PC-3 (cell line): ENCODE results near the gene FSD1. TPM values are rescaled to one million over a fixed set of nuclear protein-coding genes. Genes with fewer than 3 reads are reported as not detected.
"Not testable (repeated sequence)": the region's sequence is repeated elsewhere in the genome, so short reads cannot be mapped to it uniquely, and the experiment has no call there.

Experiments
- ATAC-seq: fragments of 200-7000 bp; cut with Tn5 transposase; 2 replicates; pipeline ENCODE4 v1.9.1; 2020; ENCODE audit warnings: mild to moderate bottlenecking, moderate library complexity
- BruUV-seq: library from RNA; stranded (reverse); fragments of 400-500 nt; replicated peaks from 2 replicates; lab custom pipeline; 2021; lab: Mats Ljungman, UMichigan
- CTCF ChIA-PET: fragments of 300-600 bp; sonication (Branson Sonifier 250); formaldehyde crosslinking; loops from one replicate; lab custom pipeline; 2022; ENCODE audit warnings: antibody characterized with exemption; lab: Charles Lee
- POLR2A ChIA-PET: fragments of 300-600 bp; sonication (Branson Sonifier 250); formaldehyde crosslinking; loops from one replicate; lab custom pipeline; 2022; ENCODE audit warnings: antibody characterized with exemption; ENCODE audit not compliant: unreplicated experiment; lab: Charles Lee
- DNase-seq: peaks from one replicate; pipeline ENCODE4 v3.0.0-alpha.2; 2015
- H2AFZ ChIP-seq: fragments of 300-600 bp; sonication (generic); 2 replicates; pipeline ENCODE4 v1.6.0; 2016; ENCODE audit warnings: antibody characterized with exemption, low read length
- H3F3A ChIP-seq: fragments of 300-600 bp; sonication (generic); one replicate; pipeline ENCODE4 v1.6.0; 2017; ENCODE audit warnings: antibody characterized with exemption, low read length, control low read depth, mild to moderate bottlenecking; ENCODE audit not compliant: unreplicated experiment
- H3K27ac ChIP-seq: fragments of 300-600 bp; sonication (generic); 2 replicates; pipeline ENCODE4 v1.5.1; 2016; ENCODE audit warnings: mild to moderate bottlenecking, low read length
- H3K27me3 ChIP-seq: fragments of 300-600 bp; sonication (generic); 2 replicates; pipeline ENCODE4 v1.6.1; 2016; ENCODE audit warnings: low read length, mixed read lengths
- H3K36me3 ChIP-seq: fragments of 300-600 bp; sonication (generic); 2 replicates; pipeline ENCODE4 v1.6.1; 2016; ENCODE audit warnings: low read depth, mixed run types, low read length, mixed read lengths
- H3K4me1 ChIP-seq: fragments of 300-600 bp; sonication (generic); 2 replicates; pipeline ENCODE4 v1.5.1; 2016; ENCODE audit warnings: low read length; ENCODE audit not compliant: insufficient read depth
- H3K4me2 ChIP-seq: fragments of 300-600 bp; sonication (generic); 2 replicates; pipeline ENCODE4 v1.6.0; 2016; ENCODE audit warnings: low read length
- H3K4me3 ChIP-seq: fragments of 300-600 bp; sonication (generic); 2 replicates; pipeline ENCODE4 v1.5.1; 2016; ENCODE audit warnings: mild to moderate bottlenecking, low read length, mixed read lengths
- H3K79me2 ChIP-seq: fragments of 300-600 bp; sonication (generic); 2 replicates; pipeline ENCODE4 v1.6.1; 2017; ENCODE audit warnings: low read length, mixed read lengths
- H3K9ac ChIP-seq: fragments of 300-600 bp; sonication (generic); 2 replicates; pipeline ENCODE4 v1.6.0; 2016; ENCODE audit warnings: mild to moderate bottlenecking, low read length
- H3K9me2 ChIP-seq: fragments of 300-600 bp; sonication (generic); replicated peaks from 2 replicates; pipeline ENCODE4 v1.6.1; 2016; ENCODE audit warnings: mixed run types, low read length, mixed read lengths
- H3K9me3 ChIP-seq: fragments of 300-600 bp; sonication (generic); 2 replicates; pipeline ENCODE4 v1.6.1; 2016; ENCODE audit warnings: low read length, mixed read lengths
- H4K20me1 ChIP-seq: fragments of 300-600 bp; sonication (generic); 2 replicates; pipeline ENCODE4 v1.6.1; 2016; ENCODE audit warnings: low read length, mixed read lengths
- CTCF ChIP-seq: fragments of 300-600 bp; sonication (generic); conservative IDR thresholded peaks from 2 replicates; pipeline ENCODE4 v1.5.1; 2017; ENCODE audit warnings: antibody characterized with exemption, low read depth, mild to moderate bottlenecking, low read length
- EZH2 ChIP-seq: fragments of 300-600 bp; sonication (generic); IDR thresholded peaks from one replicate; pipeline ENCODE4 v1.6.1; 2017; ENCODE audit warnings: antibody characterized with exemption, mild to moderate bottlenecking, low read length; ENCODE audit not compliant: unreplicated experiment
- EZH2phosphoT487 ChIP-seq: fragments of 300-600 bp; sonication (generic); IDR thresholded peaks from 2 replicates; pipeline ENCODE4 v1.6.1; 2018; ENCODE audit warnings: mild to moderate bottlenecking, antibody characterized with exemption, low read length, borderline replicate concordance
- intact Hi-C: fragments of 100-400 bp; cut with micrococcal nuclease; formaldehyde crosslinking; loops from 2 replicates; pipeline ENCODE4 v1.9.0; 2023
- total RNA-seq: library from RNA; depleted of rRNA; stranded (reverse); fragments of >200 nt; gene quantifications from 2 replicates; pipeline ENCODE4 v1.2.3, GENCODE V29; 2014

The FSD1 gene
- total RNA-seq, 1 experiment from 2014 or later = 8.7 TPM

DNA sequence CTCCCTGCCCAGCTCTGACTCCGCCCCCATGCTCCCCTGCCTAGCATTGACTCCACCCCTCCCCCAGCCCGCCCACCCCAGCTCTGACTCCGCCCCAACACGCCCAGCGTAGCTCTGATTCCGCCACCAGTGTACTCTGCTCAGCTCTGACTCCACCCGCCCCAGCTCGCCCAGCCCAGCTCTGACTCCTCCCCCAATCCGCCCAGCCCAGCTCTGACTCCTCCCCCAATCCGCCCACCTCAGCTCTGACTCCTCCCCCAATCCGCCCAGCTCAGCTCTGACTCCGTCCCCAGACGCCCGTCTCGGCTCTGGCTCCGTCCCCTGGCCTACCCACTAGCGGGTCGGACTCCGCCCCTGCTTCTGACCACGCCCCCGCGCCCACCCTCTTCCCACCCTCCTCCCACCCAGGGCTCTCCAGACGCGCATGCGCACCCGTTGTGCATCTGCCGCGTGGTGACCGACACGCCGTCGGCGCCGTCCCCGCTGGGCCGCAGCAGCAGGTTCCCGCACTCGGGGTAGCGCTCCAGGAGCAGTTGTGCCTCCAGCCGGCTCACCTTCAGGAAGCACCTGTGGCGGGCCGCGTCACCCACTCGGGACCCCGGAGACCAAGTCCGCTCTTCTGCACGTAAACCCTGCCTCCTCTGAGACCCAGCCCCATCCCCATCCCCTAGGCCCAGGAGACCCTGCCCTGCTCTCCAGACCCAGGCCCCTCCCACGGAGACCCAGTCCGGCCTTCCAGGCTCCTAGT, 24.0 kb downstream of the FSD1 start:
- POLR2A ChIA-PET = no interaction called here
- Histone ChIP-seq H4K20me1 (no peaks in the 10 kb centered on the region), H3K4me2 (no peak overlapping the region), H3K27me3 (no peaks in the 10 kb centered on the region), H3K4me3 (no peak overlapping the region), H2AFZ (no peak overlapping the region), H3F3A (no peaks in the 10 kb centered on the region), H3K9me2 (no peaks in the 10 kb centered on the region), H3K9ac (no peak overlapping the region), H3K27ac (no peak overlapping the region), H3K9me3 (no peaks in the 10 kb centered on the region), H3K36me3 (no peaks in the 10 kb centered on the region), H3K4me1 (no peaks in the 10 kb centered on the region), H3K79me2 (no peaks in the 10 kb centered on the region)
- CTCF ChIA-PET = no interaction called here
- intact Hi-C loops = no loop called here
- ATAC-seq (0 out of 2 replicates have a peak, but pooled peaks have one; percentile 13), DNase-seq (no peak)
- no TSS peak for BruUV-seq
- TF ChIP-seq EZH2 (no peak), EZH2phosphoT487 (no peak), CTCF (no peak)

DNA sequence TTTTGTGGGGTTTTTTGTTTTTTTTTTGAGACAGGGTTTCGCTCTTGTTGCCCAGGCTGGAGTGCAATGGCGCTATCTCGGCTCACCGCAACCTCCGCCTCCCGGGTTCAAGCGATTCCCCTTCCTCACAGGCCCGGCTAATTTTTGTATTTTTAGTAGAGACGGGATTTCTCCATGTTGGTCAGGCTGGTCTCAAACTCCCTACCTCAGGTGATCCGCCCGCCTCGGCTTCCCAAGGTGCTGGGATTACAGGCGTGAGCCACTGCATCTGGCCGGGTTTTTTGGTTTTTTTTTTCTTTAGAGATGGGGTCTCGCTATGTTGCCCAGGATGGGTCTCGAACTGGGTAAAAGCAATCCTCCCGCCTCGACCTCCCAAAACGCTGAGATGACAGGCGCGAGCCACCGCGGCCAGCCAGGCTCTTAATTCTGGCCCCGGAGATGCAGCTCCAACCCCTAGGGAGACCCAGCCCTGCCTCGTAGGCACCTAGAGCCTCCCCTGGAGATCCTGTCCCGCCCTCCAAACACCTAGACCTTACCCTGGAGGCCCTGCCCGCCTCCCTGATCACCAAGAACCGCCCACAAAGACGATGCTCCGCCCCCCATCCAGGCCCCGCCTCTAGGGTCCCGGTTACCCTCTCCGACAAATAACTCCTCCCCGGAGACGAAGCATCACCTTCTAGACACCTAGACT, 24.7 kb downstream of the FSD1 start:
- DNase-seq, intact Hi-C loops, BruUV-seq, H3K9ac ChIP-seq, H3K36me3 ChIP-seq, CTCF ChIA-PET, H3K9me3 ChIP-seq, H3K27me3 ChIP-seq, H3K27ac ChIP-seq, H3K4me2 ChIP-seq, POLR2A ChIA-PET, H4K20me1 ChIP-seq, H3K9me2 ChIP-seq, H3F3A ChIP-seq, H3K4me1 ChIP-seq, ATAC-seq, H2AFZ ChIP-seq, H3K4me3 ChIP-seq, H3K79me2 ChIP-seq: not testable (repeated sequence)

- CTCF ChIA-PET = no interaction called here
- no peaks in the 10 kb centered on the region for H3K79me2 ChIP-seq
- no peak for DNase-seq
- H3K27me3 ChIP-seq = no peaks in the 10 kb centered on the region
- TF ChIP-seq CTCF (no peak), EZH2 (no peak), EZH2phosphoT487 (no peak)
- no peak overlapping the region for H3K4me3 ChIP-seq
- no peaks in the 10 kb centered on the region for H3K4me1 ChIP-seq
- H3K9ac ChIP-seq = no peak overlapping the region
- BruUV-seq = no TSS peak
- intact Hi-C loops = no loop called here
- no peak for ATAC-seq
- no peak overlapping the region for H3K27ac ChIP-seq
- H3K9me3 ChIP-seq = no peaks in the 10 kb centered on the region
- no peaks in the 10 kb centered on the region for H4K20me1 ChIP-seq
- H3K9me2 ChIP-seq = no peaks in the 10 kb centered on the region
- H3K4me2 ChIP-seq = no peak overlapping the region
- POLR2A ChIA-PET = no interaction called here
- H3F3A ChIP-seq = no peaks in the 10 kb centered on the region
- no peaks in the 10 kb centered on the region for H3K36me3 ChIP-seq
- no peak overlapping the region for H2AFZ ChIP-seq
Observed at GRCh38 chr19:4329858-4330257, 25.5 kb downstream of the FSD1 start.
